Measurements from ENCODE around the gene RIPK3. TPM values are rescaled to one million over a fixed set of nuclear protein-coding genes. Genes with fewer than 3 reads are reported as not detected.

The RIPK3 gene
- total RNA-seq, 1 experiment from 2014 or later = 0.35 TPM

DNA sequence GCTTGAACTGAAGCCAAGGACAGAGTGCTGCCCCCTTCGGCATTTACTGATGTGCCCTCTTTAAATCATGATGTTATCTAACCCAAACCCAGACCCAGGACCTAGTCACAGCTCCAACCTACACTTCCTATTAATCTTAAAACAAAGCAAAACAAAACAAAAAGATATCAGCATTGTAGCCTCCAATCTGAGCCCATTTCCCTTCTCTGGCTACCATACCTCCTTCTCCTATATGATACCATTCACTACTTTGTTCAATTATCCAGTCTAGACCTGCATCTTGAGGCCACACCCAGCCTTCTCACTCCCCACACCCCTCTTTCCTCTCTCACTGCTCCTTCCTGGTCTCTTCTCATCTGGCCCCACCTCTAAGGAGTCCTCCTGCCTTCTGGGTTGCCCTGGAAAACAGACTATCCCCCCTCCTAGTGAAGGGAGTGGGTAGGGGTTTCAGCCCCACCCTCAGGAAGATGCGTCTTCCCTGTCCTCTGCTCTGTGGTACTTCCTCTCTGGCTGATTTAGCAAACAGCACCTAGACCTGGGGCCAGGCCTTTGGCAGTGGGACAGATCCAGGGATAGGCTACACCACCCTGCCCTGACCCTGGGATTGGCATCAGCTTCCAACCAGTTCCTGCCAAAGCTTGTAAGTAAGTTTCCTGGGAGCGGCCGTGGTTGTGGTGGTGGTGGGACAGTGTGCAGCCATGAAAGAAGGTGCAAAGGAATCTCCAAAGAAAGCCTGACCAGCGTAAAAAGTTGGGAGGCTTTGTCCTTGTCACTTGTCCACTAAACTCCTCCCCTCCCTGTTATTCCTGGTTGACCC, 25.2 kb downstream of the RIPK3 start:
- Mint-ChIP-seq H3K27ac (no peak overlapping the region), H3K27me3 (ENCODE audit: low read depth) (peaks cover 37% of the 10 kb centered on the region), H3K4me3 (no peak overlapping the region), H3K4me1 (no peaks in the 10 kb centered on the region), H3K36me3 (ENCODE audit: insufficient read depth in 1 of 3, low read depth in 3 of 3) (peaks cover 3 to 9% (median 5%) of the 10 kb centered on the region in 3 experiments; a peak in 5 of 7 replicates), H3K9me3 (no peaks in the 10 kb centered on the region)
- Histone ChIP-seq H2AFZ (ENCODE audit: low read length) (no peak overlapping the region), H3K9me3 (ENCODE audit: control insufficient read depth, low read depth, low read length) (no peaks in the 10 kb centered on the region), H4K91ac (ENCODE audit: insufficient read length, low read depth, low read length) (no peak overlapping the region), H3K27ac (ENCODE audit: insufficient read length, low read depth, low read length) (no peak overlapping the region), H2BK20ac (ENCODE audit: low read depth, low read length, poor library complexity, severe bottlenecking) (no peak overlapping the region), H4K5ac (ENCODE audit: insufficient read length, low read depth, low read length) (no peak overlapping the region), H3K9ac (ENCODE audit: extremely low read depth, insufficient read length, low read length) (no peak overlapping the region), H2BK15ac (ENCODE audit: low read depth, low read length) (no peak overlapping the region), H4K20me1 (ENCODE audit: control insufficient read depth, insufficient read depth, insufficient read length) (no peaks in the 10 kb centered on the region), H2BK12ac (ENCODE audit: insufficient read length, low read depth, low read length) (no peak overlapping the region), H3K4me2 (ENCODE audit: insufficient read depth, insufficient read length, low read length) (no peak overlapping the region), H3K18ac (ENCODE audit: insufficient read length, low read depth, low read length) (no peak overlapping the region), H3K27me3 (ENCODE audit: insufficient read depth, low read length) (peaks cover 2% of the 10 kb centered on the region; the same call in 1 of the 2 replicates), H3K4ac (ENCODE audit: low read depth, low read length) (no peak overlapping the region), H3K23me2 (ENCODE audit: insufficient read length, low read depth, low read length, poor library complexity, severe bottlenecking) (no peaks in the 10 kb centered on the region), H3K79me2 (ENCODE audit: insufficient read depth, low read length) (no peaks in the 10 kb centered on the region), H3K79me1 (ENCODE audit: insufficient read depth, low read depth, low read length, poor library complexity, severe bottlenecking) (no peaks in the 10 kb centered on the region), H4K8ac (replicated peaks; ENCODE audit: insufficient read length, low read depth, low read length) (no peak overlapping the region), H2BK5ac (ENCODE audit: insufficient read length, low read length) (no peak overlapping the region), H3K56ac (ENCODE audit: insufficient read length, low read depth, low read length) (no peak overlapping the region), H3K14ac (ENCODE audit: insufficient read depth, low read length) (no peak overlapping the region), H2BK120ac (ENCODE audit: low read depth, low read length, poor library complexity, severe bottlenecking) (no peak overlapping the region), H3K4me1 (ENCODE audit: insufficient read depth, low read length) (no peaks in the 10 kb centered on the region), H3K23ac (ENCODE audit: insufficient read length, low read depth, low read length) (no peak overlapping the region), H3T11ph (ENCODE audit: low read length) (no peak overlapping the region), H2AK5ac (ENCODE audit: insufficient read length, low read length) (no peak overlapping the region)
- TF ChIP-seq, protein P1, sequence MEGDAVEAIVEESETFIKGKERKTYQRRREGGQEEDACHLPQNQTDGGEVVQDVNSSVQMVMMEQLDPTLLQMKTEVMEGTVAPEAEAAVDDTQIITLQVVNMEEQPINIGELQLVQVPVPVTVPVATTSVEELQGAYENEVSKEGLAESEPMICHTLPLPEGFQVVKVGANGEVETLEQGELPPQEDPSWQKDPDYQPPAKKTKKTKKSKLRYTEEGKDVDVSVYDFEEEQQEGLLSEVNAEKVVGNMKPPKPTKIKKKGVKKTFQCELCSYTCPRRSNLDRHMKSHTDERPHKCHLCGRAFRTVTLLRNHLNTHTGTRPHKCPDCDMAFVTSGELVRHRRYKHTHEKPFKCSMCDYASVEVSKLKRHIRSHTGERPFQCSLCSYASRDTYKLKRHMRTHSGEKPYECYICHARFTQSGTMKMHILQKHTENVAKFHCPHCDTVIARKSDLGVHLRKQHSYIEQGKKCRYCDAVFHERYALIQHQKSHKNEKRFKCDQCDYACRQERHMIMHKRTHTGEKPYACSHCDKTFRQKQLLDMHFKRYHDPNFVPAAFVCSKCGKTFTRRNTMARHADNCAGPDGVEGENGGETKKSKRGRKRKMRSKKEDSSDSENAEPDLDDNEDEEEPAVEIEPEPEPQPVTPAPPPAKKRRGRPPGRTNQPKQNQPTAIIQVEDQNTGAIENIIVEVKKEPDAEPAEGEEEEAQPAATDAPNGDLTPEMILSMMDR (conservative IDR thresholded peaks at IDR 0.05) = no peak
- no CpG with 5 or more reads among the region's 5 CpGs for WGBS (ENCODE audit: extremely low coverage, insufficient read length, low lambda C conversion rate)
- no peak for DNase-seq
